ENCODE results near the gene ABCG4.

DNA sequence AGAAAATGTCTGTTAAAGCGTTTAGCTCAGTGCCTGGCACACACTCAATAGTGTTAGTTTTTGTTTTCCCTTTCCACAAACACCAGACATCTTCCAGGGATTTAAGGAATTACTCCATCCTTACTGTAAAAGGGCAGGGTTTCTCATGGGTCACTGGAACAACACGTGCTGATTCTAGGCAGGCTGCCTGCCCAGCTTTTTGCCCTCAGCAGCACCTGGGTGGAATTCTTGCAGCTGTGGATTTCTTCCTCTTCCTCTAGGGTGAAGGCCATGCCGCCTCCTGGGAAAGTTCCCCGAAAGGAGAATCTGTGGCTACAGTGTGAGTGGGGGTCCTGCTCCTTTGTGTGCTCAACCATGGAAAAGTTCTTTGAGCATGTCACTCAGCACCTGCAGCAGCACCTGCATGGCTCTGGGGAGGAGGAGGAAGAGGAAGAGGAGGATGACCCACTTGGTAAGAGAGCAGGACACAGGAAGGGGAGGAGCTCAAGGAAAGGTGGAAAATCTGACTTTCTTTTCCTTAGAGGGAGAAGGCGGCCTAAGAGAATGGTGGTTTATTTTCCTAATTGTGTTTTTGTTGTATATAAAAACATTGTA lies 22.1 kb upstream of the ABCG4 start:
- no peak for TF ChIP-seq TCF7L2 (IDR thresholded peaks at IDR 0.05; ENCODE audit: borderline replicate concordance, extremely low read depth, insufficient read depth, insufficient read length)
- no peak for TF ChIP-seq POLR2A (IDR thresholded peaks at IDR 0.05; ENCODE audit: borderline replicate concordance, extremely low read depth, insufficient read depth, insufficient read length)
